Activated gamma-delta T cell treated with anti-CD3 and anti-CD28 coated beads, Interleukin-2, amount 50 U/mL, for 16 hours (primary cell): Measurements from ENCODE around the gene ZYG11B.
"Not testable (repeated sequence)": the region's sequence is repeated elsewhere in the genome, so short reads cannot be mapped to it uniquely, and the experiment has no call there.

ENCODE experiments used
- DNase-seq: peaks from one replicate; pipeline ENCODE4 v3.0.0-alpha.2; 2020; ENCODE audit warnings: low read depth

Gene ZYG11B

DNA sequence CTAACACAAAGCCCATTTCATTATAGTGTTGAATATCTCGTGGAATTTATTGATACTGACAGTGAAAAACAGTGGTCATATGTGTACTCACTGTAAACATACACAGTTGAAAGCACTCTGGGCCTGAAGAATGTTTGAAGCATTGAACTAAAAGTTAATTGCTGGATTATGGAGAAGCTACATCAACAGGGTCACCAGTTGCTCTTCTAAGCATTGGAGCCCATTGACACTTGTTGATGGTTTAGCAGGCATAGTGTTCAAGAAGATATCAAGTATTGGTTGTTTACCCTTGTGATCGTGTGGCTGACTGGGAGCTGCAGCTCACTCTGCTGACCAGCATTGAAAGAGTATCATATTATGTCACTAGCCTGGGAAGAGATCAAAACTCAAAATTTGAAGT, 126.6 kb downstream of the ZYG11B start:
- no peak for DNase-seq

- no peak for DNase-seq
These were observed 129.3 kb downstream of the ZYG11B start for GRCh38 chr1:52855584-52855983.

DNA sequence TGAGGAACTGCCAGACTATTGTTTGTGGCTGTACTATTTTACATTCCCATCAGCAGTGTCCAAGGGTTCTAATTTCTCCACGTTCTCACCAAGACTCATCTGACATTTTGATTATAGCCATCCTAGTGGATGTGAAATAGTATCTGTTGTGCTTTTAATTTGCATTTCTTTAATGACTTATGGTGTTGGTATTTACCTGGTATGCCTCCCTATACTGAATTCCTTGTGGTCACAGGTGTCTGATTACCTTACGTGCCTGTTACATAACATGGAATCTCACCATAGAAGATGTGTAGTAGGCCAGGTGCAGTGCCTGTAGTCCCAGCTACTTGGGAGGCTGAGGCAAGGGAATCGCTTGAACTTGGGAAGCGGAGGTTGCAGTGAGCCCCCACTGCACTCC, 129.8 kb downstream of the ZYG11B start:
- no peak for DNase-seq

DNA sequence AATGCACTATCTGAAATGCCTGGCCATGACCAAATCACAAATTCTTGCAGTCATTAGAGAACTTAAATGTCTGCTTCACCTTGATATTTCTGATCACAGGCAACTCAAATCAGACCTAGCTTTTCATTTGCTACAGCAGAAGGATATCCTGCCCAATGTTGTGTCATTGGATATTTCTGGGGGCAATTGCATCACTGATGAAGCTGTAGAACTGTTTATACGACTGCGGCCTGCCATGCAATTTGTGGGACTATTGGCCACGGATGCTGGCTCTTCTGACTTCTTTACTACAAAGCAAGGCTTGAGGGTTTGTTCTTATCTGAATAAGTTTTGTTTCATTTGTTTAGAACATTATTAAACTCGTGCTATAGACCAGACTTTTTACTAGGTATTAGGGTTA, 131.2 kb downstream of the ZYG11B start:
- DNase-seq: no peak

- DNase-seq: no peak
These were observed 136.6 kb downstream of the ZYG11B start for GRCh38 chr1:52862666-52863458.

- no peak for DNase-seq
These were observed 141.0 kb downstream of the ZYG11B start for GRCh38 chr1:52867087-52867863.

- not testable (repeated sequence) for DNase-seq
These were observed 143.5 kb downstream of the ZYG11B start for GRCh38 chr1:52869727-52870126.

- no peak for DNase-seq
These were observed 150.6 kb downstream of the ZYG11B start for GRCh38 chr1:52876843-52877242.
